H1 (cell line): ENCODE data around the gene CBX2.

ENCODE experiments used
- CHD1 ChIP-seq: IDR thresholded peaks from 2 replicates; pipeline ENCODE4 v1.6.1; 2012; ENCODE audit warnings: low read depth, low read length, improper control_type of control experiment
- CTCF ChIP-seq, 3 experiments: IDR thresholded peaks; 1 replicate in 2 of 3; 2 replicates in 1 of 3; pipeline versions ENCODE4 v1.5.1 to v1.6.1; 2011; ENCODE audit warnings: low read length in 3 of 3, mild to moderate bottlenecking in 3 of 3, inconsistent platforms in 2 of 3, low read depth in 1 of 3, moderate library complexity in 1 of 3; ENCODE audit not compliant: insufficient read depth in 1 of 3; ENCODE audit errors: control extremely low read depth in 1 of 3
- EP300 ChIP-seq, 2 experiments: IDR thresholded peaks; 1 replicate in 1 of 2; 2 replicates in 1 of 2; pipeline ENCODE4 v1.6.1; 2011 to 2012; ENCODE audit warnings: low read depth in 2 of 2, low read length in 2 of 2, mild to moderate bottlenecking in 2 of 2, borderline replicate concordance in 1 of 2, inconsistent platforms in 1 of 2, moderate library complexity in 1 of 2
- GTF2F1 ChIP-seq: IDR thresholded peaks from 2 replicates; pipeline ENCODE4 v1.6.1; 2012; ENCODE audit warnings: low read depth, low read length, improper control_type of control experiment, borderline replicate concordance
- POLR2AphosphoS5 ChIP-seq: IDR thresholded peaks from 2 replicates; pipeline ENCODE4 v1.6.1; 2011; ENCODE audit warnings: low read depth, low read length
- RFX5 ChIP-seq: IDR thresholded peaks from 2 replicates; pipeline ENCODE4 v1.6.1; 2011; ENCODE audit warnings: low read depth, low read length, improper control_type of control experiment, borderline replicate concordance
- SIN3A ChIP-seq, 2 experiments: IDR thresholded peaks in 1 of 2; conservative IDR thresholded peaks in 1 of 2; 2 replicates each; pipeline ENCODE4 v1.6.1; 2011 to 2012; ENCODE audit warnings: low read length in 2 of 2, improper control_type of control experiment in 1 of 2, low read depth in 1 of 2, mild to moderate bottlenecking in 1 of 2
- TCF12 ChIP-seq: IDR thresholded peaks from 2 replicates; pipeline ENCODE4 v1.6.1; 2011; ENCODE audit warnings: low read depth, mild to moderate bottlenecking, low read length
- TEAD4 ChIP-seq: IDR thresholded peaks from 2 replicates; pipeline ENCODE4 v1.6.1; 2012; ENCODE audit warnings: low read depth, low read length, inconsistent platforms, mixed read lengths
- USF2 ChIP-seq: IDR thresholded peaks from 2 replicates; pipeline ENCODE4 v1.6.1; 2011; ENCODE audit warnings: low read length, improper control_type of control experiment
- ZNF274 ChIP-seq: IDR thresholded peaks from 2 replicates; pipeline ENCODE4 v1.7.0; 2012; ENCODE audit warnings: low read length, borderline replicate concordance; ENCODE audit errors: extremely low read depth

GRCh38 chr17:79825580-79825921, 47.6 kb downstream of the CBX2 start:
- TF ChIP-seq TCF12 (no peak), EP300 (IDR thresholded peaks at IDR 0.05; ENCODE audit: borderline replicate concordance in 1 of 2, low read depth in 2 of 2, low read length in 2 of 2) (no peak), TEAD4 (no peak), POLR2AphosphoS5 (no peak), CTCF (IDR thresholded peaks at IDR 0.05; ENCODE audit: control extremely low read depth in 1 of 3, insufficient read depth in 1 of 3, low read depth in 1 of 3, low read length in 3 of 3) (no peak), ZNF274 (no peak), GTF2F1 (no peak), SIN3A (conservative IDR thresholded peaks at IDR 0.05 in 1 of 2, IDR thresholded peaks at IDR 0.05 in 1 of 2; ENCODE audit: low read depth in 1 of 2, low read length in 2 of 2) (no peak), RFX5 (no peak), USF2 (no peak), CHD1 (no peak)
